HG03354 (cell line): ENCODE measurements around the gene ANKRA2.
A peak's percentile ranks its signal among the peaks of the same experiment; 100 is the strongest.

ENCODE experiments used
- ATAC-seq: cut with Tn5 transposase; IDR thresholded peaks from one replicate; pipeline ENCODE4 v1.9.1; 2021; ENCODE audit warnings: mild to moderate bottlenecking; ENCODE audit not compliant: unreplicated experiment, poor library complexity, severe bottlenecking

ANKRA2 gene, protein sequence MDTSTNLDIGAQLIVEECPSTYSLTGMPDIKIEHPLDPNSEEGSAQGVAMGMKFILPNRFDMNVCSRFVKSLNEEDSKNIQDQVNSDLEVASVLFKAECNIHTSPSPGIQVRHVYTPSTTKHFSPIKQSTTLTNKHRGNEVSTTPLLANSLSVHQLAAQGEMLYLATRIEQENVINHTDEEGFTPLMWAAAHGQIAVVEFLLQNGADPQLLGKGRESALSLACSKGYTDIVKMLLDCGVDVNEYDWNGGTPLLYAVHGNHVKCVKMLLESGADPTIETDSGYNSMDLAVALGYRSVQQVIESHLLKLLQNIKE

GRCh38 chr5:73565139-73565968 lies at the start of gene ANKRA2, which contains the start of gene UTP15:
Gene ANKRA2 (minus strand): TSS chr5:73565639. CDS start chr5:73562881, 2,758 bp downstream.
Gene UTP15 (plus strand): TSS chr5:73565743. CDS start chr5:73567345, 1,602 bp downstream.
- ATAC-seq = peak; percentile 95

- no peak for ATAC-seq
These were observed 49.6 kb upstream of the ANKRA2 start for GRCh38 chr5:73615085-73615484.

DNA sequence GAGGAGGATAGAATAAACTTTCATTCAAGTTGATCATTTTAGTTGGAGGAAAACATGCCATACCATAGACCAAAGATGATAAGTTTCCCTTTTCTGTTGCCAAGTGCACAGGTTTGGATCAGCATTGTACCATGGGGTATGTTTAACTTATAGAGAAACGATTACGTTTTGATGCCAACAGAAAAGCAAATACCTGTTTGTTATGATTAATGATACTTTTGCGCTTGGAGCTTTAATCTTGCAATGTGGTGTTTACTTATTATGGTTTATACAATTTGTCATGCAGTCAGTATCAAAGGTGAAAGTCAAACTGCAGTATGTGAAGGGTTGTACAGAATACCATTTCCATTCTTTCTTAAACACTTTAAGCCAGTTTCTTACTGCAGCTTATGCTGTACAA lies 47.4 kb upstream of the ANKRA2 start:
- no peak for ATAC-seq

DNA sequence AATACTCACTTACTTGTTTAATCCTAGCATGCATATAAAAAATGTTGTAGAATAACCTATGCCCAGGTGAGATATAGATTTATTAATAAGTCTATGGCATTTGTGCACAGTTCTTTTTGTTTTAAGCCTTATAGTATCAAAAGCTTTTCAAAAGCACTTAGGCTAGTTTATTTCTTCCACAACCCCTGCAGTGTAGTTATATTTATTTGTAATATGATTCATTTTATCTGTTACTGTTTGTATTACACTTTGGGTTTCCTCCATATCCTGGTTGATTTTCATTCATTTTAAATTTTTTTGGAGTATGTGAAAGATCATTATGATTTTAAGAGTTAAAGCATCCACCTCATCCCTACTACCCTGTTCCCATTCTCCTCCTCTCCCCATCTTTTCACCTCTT lies 41.8 kb upstream of the ANKRA2 start:
- ATAC-seq = no peak

GRCh38 chr5:73606206-73606753 lies 40.8 kb upstream of the ANKRA2 start:
- ATAC-seq = no peak

GRCh38 chr5:73605223-73606087 lies 40.0 kb upstream of the ANKRA2 start:
- no peak for ATAC-seq

GRCh38 chr5:73603998-73604397 lies 38.6 kb upstream of the ANKRA2 start:
- ATAC-seq = no peak

DNA sequence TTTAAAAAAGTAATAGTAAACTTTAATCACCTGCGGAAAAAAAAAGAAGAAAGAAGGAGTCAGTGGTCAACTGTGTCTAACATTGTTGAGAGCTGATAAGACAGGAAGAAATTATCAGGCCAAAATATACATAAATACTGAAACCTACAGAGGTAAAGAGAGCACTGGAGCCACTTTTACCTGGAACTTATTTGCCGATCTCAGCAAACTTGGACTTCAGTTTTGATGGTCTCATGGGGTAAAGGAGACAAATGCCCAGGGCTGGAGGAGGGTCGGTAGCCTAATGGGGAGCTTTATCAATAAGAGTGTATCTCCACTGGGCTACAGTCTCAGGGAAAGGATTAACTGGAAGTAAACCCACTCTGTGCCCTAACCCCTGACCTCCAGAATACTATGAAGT lies 33.9 kb upstream of the ANKRA2 start:
- no peak for ATAC-seq

- no peak for ATAC-seq
These were observed 31.4 kb upstream of the ANKRA2 start for GRCh38 chr5:73596705-73597328.

DNA sequence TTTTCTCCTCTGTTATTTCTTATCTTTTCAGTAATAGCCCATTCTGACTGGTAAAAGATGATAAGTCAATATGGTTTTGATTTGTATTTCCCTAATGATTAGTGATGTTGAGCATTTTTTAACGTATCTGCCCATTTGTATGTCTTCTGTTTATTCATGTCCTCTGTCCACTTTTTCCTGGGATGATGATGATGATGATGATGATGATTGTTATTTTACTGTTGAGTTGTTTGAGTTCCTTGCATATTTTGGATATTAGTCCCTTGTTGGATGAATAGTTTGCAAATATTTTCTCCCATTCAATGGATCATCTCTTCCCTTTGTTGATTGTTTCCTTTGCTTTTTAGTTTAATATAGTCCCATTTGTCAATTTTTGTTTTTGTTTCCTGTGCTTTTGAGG lies 27.1 kb upstream of the ANKRA2 start:
- ATAC-seq = no peak

- no peak for ATAC-seq
These were observed 26.5 kb upstream of the ANKRA2 start for GRCh38 chr5:73591698-73592501.

DNA sequence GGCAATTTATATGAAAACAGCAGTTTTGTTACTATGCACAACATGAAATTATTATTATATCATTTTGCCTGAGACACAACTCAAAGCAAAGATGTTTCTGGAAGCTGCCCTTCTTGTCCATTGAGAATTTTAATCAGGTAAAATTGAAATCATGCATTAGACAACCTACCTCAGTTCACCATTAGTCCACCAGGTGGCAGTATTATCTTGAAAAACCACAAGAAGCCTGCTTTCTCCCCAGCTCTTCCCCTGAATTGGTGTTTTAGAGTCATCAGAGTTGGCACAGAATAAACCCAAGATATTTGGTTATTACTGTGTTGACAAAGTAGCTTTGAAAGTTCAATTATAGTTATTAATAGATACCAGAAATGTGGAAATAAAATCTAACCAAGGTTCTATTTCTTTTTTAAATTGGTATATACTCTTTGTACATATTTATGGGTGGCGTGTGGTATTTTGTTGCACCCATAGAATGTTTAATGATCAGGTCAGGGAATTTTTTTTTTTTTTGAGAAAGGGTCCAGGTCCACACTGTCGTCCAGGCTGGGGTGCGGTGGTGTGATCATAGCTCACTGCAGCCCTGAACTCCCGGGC lies 25.8 kb upstream of the ANKRA2 start:
- peak; percentile 56 for ATAC-seq

DNA sequence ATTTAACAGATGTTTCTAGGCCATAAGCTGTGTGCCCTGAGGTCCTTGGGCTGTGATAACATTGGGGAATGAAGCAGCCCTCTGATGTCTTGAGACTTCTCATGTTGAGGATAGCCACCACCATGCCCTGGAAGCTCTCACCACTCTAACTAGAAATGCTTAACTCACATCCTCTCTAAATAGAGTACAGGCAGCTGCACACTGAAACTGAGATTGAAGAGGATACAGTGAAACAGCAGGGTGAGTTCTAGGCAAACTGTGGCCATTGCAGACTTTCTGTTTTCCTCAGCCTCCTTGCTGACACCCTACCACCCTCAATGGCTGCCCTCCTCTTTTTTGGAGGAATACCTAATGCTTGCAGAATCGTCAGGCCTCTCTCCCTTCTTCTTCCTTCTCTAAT lies 22.5 kb upstream of the ANKRA2 start:
- ATAC-seq = peak; percentile 90

GRCh38 chr5:73582285-73583145 lies 17.1 kb upstream of the ANKRA2 start:
- no peak for ATAC-seq

DNA sequence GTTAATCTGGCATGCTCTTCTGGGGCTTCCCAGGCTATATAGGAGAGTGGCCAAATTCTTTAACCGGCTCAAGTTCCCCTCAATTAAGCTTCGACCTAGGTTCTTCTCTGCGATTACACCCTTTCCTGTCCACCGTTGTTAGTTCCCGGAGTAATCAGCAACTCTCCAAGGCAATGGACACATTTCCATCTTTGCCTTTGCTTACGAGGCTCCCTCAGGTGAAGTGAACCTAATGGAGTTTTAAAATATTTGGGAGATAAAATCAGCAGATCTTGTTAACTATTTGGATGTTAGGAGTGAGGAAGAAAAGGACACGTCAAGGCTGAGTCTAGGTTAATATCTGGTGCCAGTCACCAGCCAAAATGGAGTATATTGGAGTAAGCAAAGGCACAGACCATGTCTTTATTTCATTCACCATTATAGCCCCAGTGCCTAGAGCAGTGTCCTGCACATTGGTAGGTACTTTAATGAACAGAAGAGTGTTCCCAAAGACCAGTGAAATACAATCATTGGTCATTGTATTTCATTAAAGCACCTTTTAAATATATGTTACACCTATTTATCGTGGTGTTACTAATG lies 619 bp upstream of the ANKRA2 start:
- ATAC-seq = peak; percentile 37

- peak; percentile 8 for ATAC-seq
These were observed 764 bp downstream of the ANKRA2 start for GRCh38 chr5:73564675-73565074.

DNA sequence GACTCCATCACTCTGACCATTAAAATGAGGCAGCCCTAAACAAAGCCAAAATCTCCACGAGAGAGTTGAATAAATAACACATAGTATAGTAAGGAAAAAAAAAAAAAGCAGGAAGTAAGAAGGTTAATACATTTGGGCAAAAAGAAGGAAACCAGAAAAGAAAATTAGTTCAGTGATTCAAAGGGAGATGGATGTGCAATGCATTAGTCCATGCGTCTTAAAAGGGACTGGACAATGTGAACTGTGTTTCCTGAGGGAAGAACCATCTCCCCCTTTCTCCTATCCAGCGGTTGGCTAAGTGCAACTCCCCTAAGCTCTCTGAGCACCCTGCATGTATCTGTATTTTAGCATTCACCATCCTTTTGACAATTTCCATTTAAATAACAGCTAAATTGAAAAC lies 1.4 kb downstream of the ANKRA2 start:
- ATAC-seq = no peak
